KMS-11 (cell line): ENCODE results near the gene SYNC.

Source experiments
- H2AFZ ChIP-seq: fragments of 200-600 bp; sonication (generic); 2 replicates; pipeline ENCODE4 v1.6.1; 2016; ENCODE audit warnings: antibody characterized with exemption, mixed run types, low read depth
- H3K27ac ChIP-seq: fragments of 200-600 bp; sonication (generic); 2 replicates; pipeline ENCODE4 v1.6.1; 2016; ENCODE audit warnings: mild to moderate bottlenecking, mixed run types
- H3K27me3 ChIP-seq: fragments of 200-600 bp; sonication (generic); 2 replicates; pipeline ENCODE4 v1.6.1; 2017; ENCODE audit warnings: mild to moderate bottlenecking, low read depth, mixed run types, moderate library complexity; ENCODE audit not compliant: insufficient read depth
- H3K36me3 ChIP-seq: fragments of 200-600 bp; sonication (generic); 2 replicates; pipeline ENCODE4 v1.6.1; 2017; ENCODE audit warnings: mild to moderate bottlenecking, mixed run types; ENCODE audit not compliant: insufficient read depth
- H3K4me1 ChIP-seq: fragments of 200-600 bp; sonication (generic); 2 replicates; pipeline ENCODE4 v1.6.1; 2016; ENCODE audit warnings: mild to moderate bottlenecking, low read depth, mixed run types; ENCODE audit not compliant: poor library complexity, severe bottlenecking
- H3K4me2 ChIP-seq: fragments of 200-600 bp; sonication (generic); 2 replicates; pipeline ENCODE4 v1.7.0; 2016; ENCODE audit warnings: mild to moderate bottlenecking, mixed run types
- H3K4me3 ChIP-seq: fragments of 200-600 bp; sonication (generic); IDR thresholded peaks from 2 replicates; pipeline ENCODE4 v1.6.1; 2017; ENCODE audit warnings: low read depth, low read length, mixed read lengths; ENCODE audit not compliant: insufficient read depth
- H3K79me2 ChIP-seq: fragments of 200-600 bp; sonication (generic); 2 replicates; pipeline ENCODE4 v1.6.1; 2016; ENCODE audit warnings: low read depth, mixed run types; ENCODE audit not compliant: insufficient read depth
- H3K9ac ChIP-seq: fragments of 200-600 bp; sonication (generic); 2 replicates; pipeline ENCODE4 v1.6.1; 2016; ENCODE audit warnings: mild to moderate bottlenecking, mixed run types
- H4K20me1 ChIP-seq: fragments of 200-600 bp; sonication (generic); 2 replicates; pipeline ENCODE4 v1.6.1; 2016; ENCODE audit warnings: mild to moderate bottlenecking, mixed run types; ENCODE audit not compliant: insufficient read depth
- TF ChIP-seq, protein P1 (sequence below): fragments of 200-600 bp; sonication (generic); conservative IDR thresholded peaks from 2 replicates; pipeline ENCODE4 v1.6.1; 2017; ENCODE audit warnings: low read depth, mild to moderate bottlenecking, antibody characterized with exemption, low read length, moderate library complexity, mixed read lengths

Gene SYNC

DNA sequence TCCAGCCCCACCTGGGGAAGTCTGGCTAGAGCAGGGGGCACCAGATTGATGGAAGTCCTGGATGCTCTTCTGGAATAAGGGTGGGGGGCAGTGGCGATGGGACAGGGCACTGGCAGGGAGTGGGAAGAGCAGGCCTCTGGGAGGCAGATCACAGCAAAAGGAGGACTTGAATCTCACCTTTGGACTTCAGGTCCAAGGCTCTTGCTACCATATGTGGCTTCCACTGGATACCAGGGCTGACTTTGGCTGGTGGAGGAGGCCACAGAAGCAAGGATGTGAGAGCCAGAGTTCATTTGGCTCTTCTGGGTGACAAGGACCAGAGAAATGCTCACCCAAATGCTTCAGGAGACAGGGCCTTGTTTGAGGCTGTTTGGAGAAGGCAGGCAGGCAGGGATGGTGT, 16.0 kb upstream of the SYNC start:
- Histone ChIP-seq H3K27ac (no peak overlapping the region), H3K4me1 (peaks cover 19% of the 10 kb centered on the region), H4K20me1 (no peaks in the 10 kb centered on the region), H3K4me3 (no peak overlapping the region), H3K79me2 (no peaks in the 10 kb centered on the region), H3K9ac (no peak overlapping the region), H3K27me3 (no peaks in the 10 kb centered on the region), H2AFZ (no peak overlapping the region), H3K36me3 (no peaks in the 10 kb centered on the region), H3K4me2 (no peak overlapping the region)
- TF ChIP-seq, protein P1, sequence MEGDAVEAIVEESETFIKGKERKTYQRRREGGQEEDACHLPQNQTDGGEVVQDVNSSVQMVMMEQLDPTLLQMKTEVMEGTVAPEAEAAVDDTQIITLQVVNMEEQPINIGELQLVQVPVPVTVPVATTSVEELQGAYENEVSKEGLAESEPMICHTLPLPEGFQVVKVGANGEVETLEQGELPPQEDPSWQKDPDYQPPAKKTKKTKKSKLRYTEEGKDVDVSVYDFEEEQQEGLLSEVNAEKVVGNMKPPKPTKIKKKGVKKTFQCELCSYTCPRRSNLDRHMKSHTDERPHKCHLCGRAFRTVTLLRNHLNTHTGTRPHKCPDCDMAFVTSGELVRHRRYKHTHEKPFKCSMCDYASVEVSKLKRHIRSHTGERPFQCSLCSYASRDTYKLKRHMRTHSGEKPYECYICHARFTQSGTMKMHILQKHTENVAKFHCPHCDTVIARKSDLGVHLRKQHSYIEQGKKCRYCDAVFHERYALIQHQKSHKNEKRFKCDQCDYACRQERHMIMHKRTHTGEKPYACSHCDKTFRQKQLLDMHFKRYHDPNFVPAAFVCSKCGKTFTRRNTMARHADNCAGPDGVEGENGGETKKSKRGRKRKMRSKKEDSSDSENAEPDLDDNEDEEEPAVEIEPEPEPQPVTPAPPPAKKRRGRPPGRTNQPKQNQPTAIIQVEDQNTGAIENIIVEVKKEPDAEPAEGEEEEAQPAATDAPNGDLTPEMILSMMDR, result no peak

DNA sequence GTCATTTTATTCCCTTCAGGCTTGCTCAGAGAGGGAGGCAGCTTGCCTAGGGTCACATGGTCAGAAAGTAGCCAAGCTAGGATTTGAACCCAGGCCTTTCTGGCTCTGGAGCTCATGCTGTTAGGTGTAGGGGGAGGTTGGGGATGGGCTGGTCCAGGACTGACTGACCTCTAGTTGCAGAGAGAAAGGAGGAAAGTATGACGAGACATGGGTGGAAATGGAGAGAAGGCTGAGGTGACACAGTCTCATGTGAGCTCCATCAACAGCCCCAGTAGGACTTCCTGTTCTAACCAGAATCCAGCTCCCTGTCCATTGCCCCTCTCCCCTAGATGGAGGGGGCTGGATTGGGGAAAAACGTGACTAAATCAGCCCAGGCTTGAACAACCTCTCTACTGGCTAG, 15.5 kb upstream of the SYNC start:
- Histone ChIP-seq H3K9ac (no peak overlapping the region), H3K27me3 (no peaks in the 10 kb centered on the region), H2AFZ (no peak overlapping the region), H3K4me3 (no peak overlapping the region), H3K27ac (no peak overlapping the region), H3K4me1 (peaks cover 19% of the 10 kb centered on the region), H3K4me2 (no peak overlapping the region), H3K79me2 (no peaks in the 10 kb centered on the region), H3K36me3 (no peaks in the 10 kb centered on the region), H4K20me1 (no peaks in the 10 kb centered on the region)
- TF ChIP-seq, protein P1, result no peak

DNA sequence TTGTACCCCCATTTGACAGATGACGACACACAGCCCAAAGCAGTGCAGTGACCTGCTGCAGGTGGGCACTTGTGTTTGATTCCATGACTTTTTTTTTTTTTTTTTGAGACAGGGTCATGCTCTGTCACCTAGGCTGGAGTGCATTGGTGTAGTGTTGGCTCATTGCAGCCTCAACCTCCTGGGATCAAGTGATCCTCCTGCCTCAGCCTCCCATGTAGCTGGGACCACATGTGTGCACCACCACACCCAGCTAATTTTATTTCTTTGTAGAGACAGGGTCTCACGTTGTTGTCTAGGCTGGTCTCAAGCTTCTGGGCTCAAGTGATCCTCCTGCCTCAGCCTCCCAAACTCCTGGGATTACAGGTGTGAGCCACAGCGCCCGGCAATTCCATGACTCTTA, 14.9 kb upstream of the SYNC start:
- Histone ChIP-seq H3K9ac (no peak overlapping the region), H3K4me3 (no peak overlapping the region), H3K27ac (no peak overlapping the region), H2AFZ (peak overlapping the region; percentile 84; the same call in 1 of the 2 replicates), H3K4me2 (peak overlapping the region; percentile 77; the same call in 1 of the 2 replicates), H3K36me3 (no peaks in the 10 kb centered on the region), H3K27me3 (no peaks in the 10 kb centered on the region), H3K79me2 (no peaks in the 10 kb centered on the region), H3K4me1 (peaks cover 19% of the 10 kb centered on the region), H4K20me1 (no peaks in the 10 kb centered on the region)
- TF ChIP-seq, protein P1, result no peak

DNA sequence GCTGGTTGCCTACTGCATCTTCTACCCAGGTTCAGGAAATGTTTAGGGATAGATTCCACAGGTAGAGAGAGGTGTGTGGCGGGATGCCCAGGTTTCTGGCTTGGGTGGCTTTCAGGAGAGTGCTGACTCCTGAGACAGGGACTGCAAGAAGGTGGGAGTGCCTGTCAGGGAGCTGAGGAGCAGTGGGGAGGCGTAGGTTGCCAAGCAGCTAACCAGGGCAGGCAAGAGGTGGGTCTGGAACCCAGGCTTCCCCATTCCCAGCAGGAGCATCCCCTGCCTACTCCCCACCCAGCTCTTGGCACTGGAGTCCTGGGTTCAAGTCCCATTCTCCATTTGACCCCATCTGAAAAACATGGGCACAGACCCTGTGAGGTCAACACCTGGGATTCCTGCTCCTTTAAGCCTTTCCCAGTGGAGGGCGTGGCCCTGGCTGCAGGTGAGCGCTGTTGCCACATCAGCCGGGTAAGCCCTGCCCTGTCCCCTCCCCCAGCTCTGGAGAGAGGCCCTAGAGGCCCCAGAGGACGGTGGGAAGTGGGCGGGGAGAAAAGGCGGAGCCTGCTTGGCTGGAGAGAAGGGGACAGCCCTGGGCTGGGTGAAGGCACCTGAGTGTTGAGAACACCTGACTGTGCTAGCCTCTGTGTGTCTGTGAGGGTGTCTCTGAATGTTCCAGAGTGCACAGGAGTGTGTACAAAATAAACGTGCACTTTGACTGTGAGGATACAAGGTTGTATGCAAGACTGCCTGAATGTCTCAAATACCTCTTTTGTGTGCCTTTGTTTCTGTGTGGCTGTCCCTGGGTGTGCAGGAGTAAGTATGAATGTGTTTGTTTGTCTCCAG, 14.0 kb upstream of the SYNC start:
- TF ChIP-seq, protein P1, result no peak
- no peaks in the 10 kb centered on the region for H3K27me3 ChIP-seq
- no peak overlapping the region for H3K27ac ChIP-seq
- peak overlapping the region; percentile 32 for H3K4me3 ChIP-seq
- H3K4me2 ChIP-seq, result peak overlapping the region; percentile 77
- no peaks in the 10 kb centered on the region for H3K36me3 ChIP-seq
- H2AFZ ChIP-seq, result peak overlapping the region; percentile 84
- no peaks in the 10 kb centered on the region for H3K79me2 ChIP-seq
- H3K4me1 ChIP-seq, result peaks cover 15% of the 10 kb centered on the region
- peak overlapping the region; percentile 3; the same call in 1 of the 2 replicates for H3K9ac ChIP-seq
- H4K20me1 ChIP-seq, result no peaks in the 10 kb centered on the region
